Bronchial epithelial cell (primary cell): Measurements from ENCODE around the gene CPA4. TPM values are rescaled to one million over a fixed set of nuclear protein-coding genes. Genes with fewer than 3 reads are reported as not detected.

ENCODE experiments used
- DNase-seq: peaks from one replicate; pipeline ENCODE4 v3.0.0-alpha.2; 2010; ENCODE audit warnings: low read depth
- FAIRE-seq: peaks from 2 replicates; lab custom pipeline; 2011; peaks lifted over from hg19 to GRCh38; lab: Jason Lieb, UNC
- H3K27me3 ChIP-seq: 2 replicates; pipeline ENCODE4 v1.5.1; 2011; ENCODE audit warnings: low read length; ENCODE audit not compliant: control insufficient read depth, insufficient read depth
- H3K36me3 ChIP-seq: 2 replicates; pipeline ENCODE4 v1.5.1; 2011; ENCODE audit warnings: low read length; ENCODE audit not compliant: control insufficient read depth, insufficient read depth
- H3K4me3 ChIP-seq: 2 replicates; pipeline ENCODE4 v1.5.1; 2011; ENCODE audit warnings: mild to moderate bottlenecking, low read depth, low read length, control low read depth
- CTCF ChIP-seq: IDR thresholded peaks from 2 replicates; pipeline ENCODE4 v1.5.1; 2011; ENCODE audit warnings: mild to moderate bottlenecking, moderate library complexity, low read length, control low read depth, inconsistent platforms; ENCODE audit not compliant: insufficient read depth, severe bottlenecking
- total RNA-seq: library from RNA; depleted of rRNA; stranded (reverse); fragments of >200 nt; gene quantifications from 2 replicates; pipeline ENCODE4 v1.2.1, GENCODE V29; 2014

CPA4 gene
- total RNA-seq, 1 donor from 2014 or later, result 5.3 TPM

DNA sequence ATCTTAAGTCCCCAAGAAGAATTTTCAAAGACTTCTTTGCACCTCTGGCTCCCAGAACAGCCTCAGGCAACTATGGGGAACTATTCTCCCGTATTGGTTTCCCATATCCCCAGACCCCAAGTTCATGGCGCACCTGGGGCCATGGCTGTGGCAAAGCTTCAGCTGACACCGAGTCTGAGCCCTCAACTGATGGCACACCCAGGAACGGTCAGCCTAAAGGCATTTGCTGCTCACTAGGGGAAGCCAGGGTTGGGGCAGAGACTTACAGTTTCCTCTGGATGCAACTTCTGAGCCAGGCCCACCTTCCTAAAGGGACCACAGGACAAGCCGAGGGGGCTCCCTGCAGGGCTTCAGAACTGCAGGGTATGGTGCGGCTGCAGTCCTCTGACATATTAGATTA, 73.6 kb downstream of the CPA4 start:
- no peaks in the 10 kb centered on the region for H3K36me3 ChIP-seq
- DNase-seq, result no peak
- H3K4me3 ChIP-seq, result no peak overlapping the region
- no peak for TF ChIP-seq CTCF
- FAIRE-seq, result no peak
- H3K27me3 ChIP-seq, result no peaks in the 10 kb centered on the region

DNA sequence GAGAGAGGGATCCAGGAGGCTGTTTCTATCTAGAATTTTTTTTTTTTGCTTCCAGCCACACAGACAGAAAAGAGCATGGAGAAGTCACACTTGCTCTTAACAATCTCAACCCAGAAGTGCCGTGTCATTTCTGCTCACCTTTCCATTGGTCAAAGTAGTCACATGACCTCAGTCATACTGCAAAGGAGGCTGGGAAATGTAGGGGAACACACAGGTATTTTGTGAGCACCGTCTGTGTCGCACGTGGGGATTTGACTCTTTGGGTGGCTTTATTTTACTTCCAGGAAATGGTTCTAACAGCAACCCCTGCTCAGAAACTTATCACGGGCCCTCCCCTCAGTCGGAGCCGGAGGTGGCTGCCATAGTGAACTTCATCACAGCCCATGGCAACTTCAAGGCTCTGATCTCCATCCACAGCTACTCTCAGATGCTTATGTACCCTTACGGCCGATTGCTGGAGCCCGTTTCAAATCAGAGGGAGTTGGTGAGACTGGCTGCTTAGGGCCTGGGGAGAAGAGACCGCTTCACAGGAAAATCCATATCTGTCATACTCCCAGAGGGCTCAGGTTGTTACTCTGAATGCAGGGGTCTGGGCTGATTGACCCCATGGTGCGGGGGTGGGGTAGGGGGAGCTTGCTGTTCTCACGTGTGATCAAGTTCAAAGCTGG, 74.3 kb downstream of the CPA4 start:
- H3K36me3 ChIP-seq, result no peaks in the 10 kb centered on the region
- FAIRE-seq (no peak), DNase-seq (no peak)
- H3K27me3 ChIP-seq, result no peaks in the 10 kb centered on the region
- TF ChIP-seq CTCF, result no peak
- H3K4me3 ChIP-seq, result no peak overlapping the region

DNA sequence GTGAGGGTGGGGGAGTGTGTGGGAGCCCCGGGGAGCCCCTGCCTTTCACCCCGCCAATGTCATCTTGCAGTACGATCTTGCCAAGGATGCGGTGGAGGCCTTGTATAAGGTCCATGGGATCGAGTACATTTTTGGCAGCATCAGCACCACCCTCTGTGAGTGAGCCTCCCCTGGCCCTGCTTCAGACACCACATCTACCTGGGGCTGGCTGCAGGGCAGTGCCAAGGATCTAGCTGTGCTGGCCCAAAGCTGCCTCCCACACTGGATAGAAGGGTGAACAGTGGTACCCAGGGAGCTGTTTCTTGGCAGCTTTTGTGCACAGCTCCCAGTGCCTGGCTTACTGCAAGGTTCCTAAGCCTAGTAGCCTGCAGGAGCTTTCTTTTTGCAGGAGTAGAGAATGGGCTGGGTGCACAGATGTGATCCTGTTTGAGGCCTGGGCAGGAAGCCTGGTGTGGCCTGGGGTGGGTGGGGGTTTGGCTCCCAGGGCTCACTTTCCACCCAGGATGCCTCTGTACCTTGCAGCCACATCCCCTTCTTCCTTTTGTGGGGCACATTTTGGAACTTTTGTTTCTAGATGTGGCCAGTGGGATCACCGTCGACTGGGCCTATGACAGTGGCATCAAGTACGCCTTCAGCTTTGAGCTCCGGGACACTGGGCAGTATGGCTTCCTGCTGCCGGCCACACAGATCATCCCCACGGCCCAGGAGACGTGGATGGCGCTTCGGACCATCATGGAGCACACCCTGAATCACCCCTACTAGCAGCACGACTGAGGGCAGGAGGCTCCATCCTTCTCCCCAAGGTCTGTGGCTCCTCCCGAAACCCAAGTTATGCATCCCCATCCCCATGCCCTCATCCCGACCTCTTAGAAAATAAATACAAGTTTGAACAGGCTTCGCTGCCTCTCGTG, 75.1 kb downstream of the CPA4 start:
- H3K4me3 ChIP-seq, result no peak overlapping the region
- DNase-seq (no peak), FAIRE-seq (no peak)
- no peak for TF ChIP-seq CTCF
- no peaks in the 10 kb centered on the region for H3K27me3 ChIP-seq
- H3K36me3 ChIP-seq, result no peaks in the 10 kb centered on the region

GRCh38 chr7:130369110-130369711, 76.2 kb downstream of the CPA4 start:
- TF ChIP-seq CTCF, result no peak
- peak; percentile 47 for DNase-seq
- FAIRE-seq, result no peak
- H3K27me3 ChIP-seq, result no peaks in the 10 kb centered on the region
- H3K36me3 ChIP-seq, result no peaks in the 10 kb centered on the region
- H3K4me3 ChIP-seq, result no peak overlapping the region

DNA sequence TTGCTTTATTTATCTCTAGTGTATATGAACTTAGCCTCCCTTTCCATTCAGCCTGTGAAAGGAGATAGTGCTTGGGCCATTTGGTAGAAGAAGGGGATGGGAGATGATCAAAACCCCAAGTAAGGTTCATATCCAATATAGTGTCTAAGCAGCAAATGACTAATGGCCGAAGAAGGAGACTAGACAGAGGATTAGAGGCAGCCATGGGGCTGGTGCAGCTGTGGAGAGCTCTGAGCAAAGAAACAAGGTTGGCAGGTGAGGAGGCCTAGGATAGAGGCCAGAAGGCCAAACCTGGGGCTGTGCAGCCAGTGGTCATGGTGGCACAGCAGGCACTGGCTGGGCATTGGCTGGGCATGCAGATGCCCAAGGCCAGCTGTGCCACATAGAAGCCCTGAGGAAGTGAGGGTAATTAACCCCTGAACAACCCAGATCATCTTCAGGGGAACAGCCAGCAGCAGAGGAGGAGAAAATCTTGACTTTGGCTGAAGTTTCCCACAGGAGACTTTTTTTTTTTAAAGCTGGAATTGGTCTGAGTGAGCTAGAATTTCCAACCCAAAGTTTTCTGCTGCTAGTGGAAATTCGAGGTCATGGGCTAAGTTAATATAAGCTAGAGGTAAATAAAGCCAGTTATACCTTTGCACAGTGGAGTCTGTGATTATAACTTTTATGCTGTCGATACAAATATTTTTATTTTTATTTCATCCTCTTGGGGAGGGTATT, 77.0 kb downstream of the CPA4 start:
- no peak for TF ChIP-seq CTCF
- no peak overlapping the region for H3K4me3 ChIP-seq
- no peaks in the 10 kb centered on the region for H3K36me3 ChIP-seq
- DNase-seq (no peak), FAIRE-seq (no peak)
- H3K27me3 ChIP-seq, result no peaks in the 10 kb centered on the region
